AG04449 (cell line): Measurements from ENCODE around the gene ARHGAP9.
A peak's percentile ranks its signal among the peaks of the same experiment; 100 is the strongest.
"Not testable (repeated sequence)": the region's sequence is repeated elsewhere in the genome, so short reads cannot be mapped to it uniquely, and the experiment has no call there.

Experiments used
- CTCF ChIA-PET: fragments of 350-600 bp; formaldehyde crosslinking; extraction: SDS; loops from one replicate; lab custom pipeline; 2021; ENCODE audit warnings: antibody characterized with exemption; lab: Yijun Ruan, JAX
- POLR2A ChIA-PET: fragments of 400-600, 350-600 bp; formaldehyde crosslinking; extraction: SDS; loops from one replicate; lab custom pipeline; 2020; ENCODE audit warnings: antibody characterized with exemption, inconsistent platforms; lab: Yijun Ruan, JAX
- DNase-seq: peaks from one replicate; pipeline ENCODE4 v3.0.0-alpha.2; 2010; ENCODE audit warnings: low read depth, low spot score
- H3K4me3 ChIP-seq: 2 replicates; pipeline ENCODE4 v1.5.1; 2011; ENCODE audit warnings: low read depth, mild to moderate bottlenecking, control low read depth, low read length
- CTCF ChIP-seq: IDR thresholded peaks from one replicate; pipeline ENCODE4 v1.5.1; 2011; ENCODE audit warnings: mild to moderate bottlenecking, moderate library complexity, low read length, control low read depth, inconsistent platforms; ENCODE audit not compliant: insufficient read depth; ENCODE audit errors: missing control alignments

Gene ARHGAP9

GRCh38 chr12:57518176-57518919 is 38.7 kb upstream of the ARHGAP9 start:
- TF ChIP-seq CTCF = no peak
- ChIA-PET CTCF (interaction anchor here (0.8 to 1.6 kb wide), 5 partner anchors 21 to 64 kb away, joined by 3 to 6 read pairs (median 3); no protein-coding TSS in a partner anchor), POLR2A (interaction anchor here (0.7 to 3.0 kb wide), 6 partner anchors 9 to 59 kb away, joined by 3 to 12 read pairs (median 4); partner anchors contain the start of genes DCTN2, GLI1 and MARS1)
- peak overlapping the region; percentile 100 for H3K4me3 ChIP-seq
- no peak for DNase-seq

GRCh38 chr12:57517718-57518117 is 38.1 kb upstream of the ARHGAP9 start:
- H3K4me3 ChIP-seq = peak overlapping the region; percentile 100
- ChIA-PET POLR2A (interaction anchor here (0.5 to 2.0 kb wide), 6 partner anchors 8 to 217 kb away, joined by 3 to 10 read pairs (median 4); partner anchors contain the start of genes GLI1 and MARS1), CTCF (interaction anchor here (0.8 to 2.0 kb wide), 7 partner anchors 13 to 115 kb away, joined by 3 to 6 read pairs (median 4); partner anchors contain the start of gene B4GALNT1)
- not testable (repeated sequence) for DNase-seq

- CTCF ChIA-PET = interaction anchor here (0.7 to 2.0 kb wide), 9 partner anchors 12 to 275 kb away, joined by 3 to 6 read pairs (median 4); partner anchors contain the start of gene B4GALNT1
- DNase-seq = no peak
- H3K4me3 ChIP-seq = peak overlapping the region; percentile 32
- POLR2A ChIA-PET = interaction anchor here (1.5 to 2.0 kb wide), 2 partner anchors 11 to 58 kb away, joined by 4 to 10 read pairs; partner anchors contain the start of gene GLI1
- no peak for TF ChIP-seq CTCF
Observed at GRCh38 chr12:57517187-57517586, 37.5 kb upstream of the ARHGAP9 start.

GRCh38 chr12:57516617-57517153 is 37.0 kb upstream of the ARHGAP9 start:
- no peak overlapping the region for H3K4me3 ChIP-seq
- CTCF ChIA-PET = interaction anchor here (0.7 to 2.1 kb wide), 8 partner anchors 12 to 274 kb away, joined by 3 to 7 read pairs (median 4); partner anchors contain the start of genes B4GALNT1 and GLI1
- TF ChIP-seq CTCF = no peak
- no peak for DNase-seq
- POLR2A ChIA-PET = interaction anchor here (1.5 to 2.0 kb wide), 3 partner anchors 10 to 58 kb away, joined by 4 to 10 read pairs (median 5); partner anchors contain the start of gene GLI1

- ChIA-PET POLR2A (interaction anchor here (1.1 to 1.6 kb wide), 2 partner anchors 11 to 57 kb away, joined by 3 to 5 read pairs; no protein-coding TSS in a partner anchor), CTCF (interaction anchor here (1.1 to 2.1 kb wide), 5 partner anchors 18 to 274 kb away, joined by 3 to 7 read pairs (median 4); partner anchors contain the start of genes B4GALNT1 and GLI1)
- no peak for TF ChIP-seq CTCF
- DNase-seq = no peak
- no peak overlapping the region for H3K4me3 ChIP-seq
Observed at GRCh38 chr12:57515934-57516541, 36.4 kb upstream of the ARHGAP9 start.

GRCh38 chr12:57515408-57515933 is 35.8 kb upstream of the ARHGAP9 start:
- no peak for DNase-seq
- H3K4me3 ChIP-seq = no peak overlapping the region
- POLR2A ChIA-PET = interaction anchor here (1.1 to 1.6 kb wide), 2 partner anchors 11 to 57 kb away, joined by 3 to 5 read pairs; no protein-coding TSS in a partner anchor
- TF ChIP-seq CTCF = no peak
- CTCF ChIA-PET = interaction anchor here (1.1 to 2.1 kb wide), 5 partner anchors 14 to 117 kb away, joined by 3 to 7 read pairs (median 4); partner anchors contain the start of genes B4GALNT1 and GLI1
